ENCODE measurements around the gene KCNJ2. TPM values are rescaled to one million over a fixed set of nuclear protein-coding genes. Genes with fewer than 3 reads are reported as not detected.

Gene KCNJ2
- total RNA-seq, 1 donor from 2014 or later = 2.6 TPM

DNA sequence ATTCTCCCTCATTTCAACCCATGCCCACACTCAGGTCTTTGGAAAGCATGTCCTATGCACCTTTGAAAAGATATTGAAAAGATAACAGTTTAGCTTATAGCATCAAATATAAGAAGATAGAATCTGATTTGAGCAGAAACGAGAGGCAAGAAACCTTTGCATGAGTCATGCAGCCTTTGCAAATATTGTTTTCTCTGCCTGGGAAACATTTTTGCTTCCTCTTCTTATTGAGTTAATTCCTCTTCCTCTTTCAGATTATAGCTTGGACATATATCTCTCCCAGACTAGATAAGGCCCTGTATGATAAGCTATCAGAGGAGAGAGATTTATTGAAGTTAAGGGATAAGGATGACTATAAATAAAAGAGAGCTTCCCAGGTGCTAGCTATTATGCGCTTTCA is 46.1 kb upstream of the KCNJ2 start:
- no peaks in the 10 kb centered on the region for H3K27me3 Mint-ChIP-seq
- no peak overlapping the region for H3K27ac Mint-ChIP-seq
- H3K36me3 Mint-ChIP-seq (ENCODE audit: insufficient read depth) = peaks cover 14% of the 10 kb centered on the region
- H3K4me3 Mint-ChIP-seq (ENCODE audit: low read depth) = no peak overlapping the region
- peaks cover 22% of the 10 kb centered on the region for H3K4me1 Mint-ChIP-seq (ENCODE audit: low read depth)
- TF ChIP-seq, protein P1, sequence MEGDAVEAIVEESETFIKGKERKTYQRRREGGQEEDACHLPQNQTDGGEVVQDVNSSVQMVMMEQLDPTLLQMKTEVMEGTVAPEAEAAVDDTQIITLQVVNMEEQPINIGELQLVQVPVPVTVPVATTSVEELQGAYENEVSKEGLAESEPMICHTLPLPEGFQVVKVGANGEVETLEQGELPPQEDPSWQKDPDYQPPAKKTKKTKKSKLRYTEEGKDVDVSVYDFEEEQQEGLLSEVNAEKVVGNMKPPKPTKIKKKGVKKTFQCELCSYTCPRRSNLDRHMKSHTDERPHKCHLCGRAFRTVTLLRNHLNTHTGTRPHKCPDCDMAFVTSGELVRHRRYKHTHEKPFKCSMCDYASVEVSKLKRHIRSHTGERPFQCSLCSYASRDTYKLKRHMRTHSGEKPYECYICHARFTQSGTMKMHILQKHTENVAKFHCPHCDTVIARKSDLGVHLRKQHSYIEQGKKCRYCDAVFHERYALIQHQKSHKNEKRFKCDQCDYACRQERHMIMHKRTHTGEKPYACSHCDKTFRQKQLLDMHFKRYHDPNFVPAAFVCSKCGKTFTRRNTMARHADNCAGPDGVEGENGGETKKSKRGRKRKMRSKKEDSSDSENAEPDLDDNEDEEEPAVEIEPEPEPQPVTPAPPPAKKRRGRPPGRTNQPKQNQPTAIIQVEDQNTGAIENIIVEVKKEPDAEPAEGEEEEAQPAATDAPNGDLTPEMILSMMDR (IDR thresholded peaks at IDR 0.05; ENCODE audit: unreplicated experiment) = no peak
- H3K9me3 Mint-ChIP-seq (ENCODE audit: low read depth) = peaks cover 11% of the 10 kb centered on the region
- no peak for DNase-seq (ENCODE audit: low spot score, unreplicated experiment)

DNA sequence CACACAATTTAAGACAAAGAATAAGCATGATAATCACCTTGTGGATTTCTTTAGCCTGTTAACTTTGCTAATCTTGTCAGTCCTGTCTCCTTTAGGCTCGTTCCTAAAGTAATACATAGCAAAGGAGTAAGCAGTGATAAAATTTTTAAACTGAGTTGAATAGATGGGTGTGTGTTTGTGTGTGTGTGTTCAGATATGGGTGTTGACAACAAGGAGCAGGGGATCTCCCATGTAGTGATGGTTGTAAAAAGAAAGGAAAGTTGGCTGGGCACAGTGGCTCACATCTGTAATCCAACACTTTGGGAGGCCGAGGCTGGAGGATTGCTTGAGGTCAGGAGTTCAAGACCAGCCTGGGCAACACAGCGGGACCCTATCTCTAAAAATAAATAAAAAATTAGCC is 44.6 kb upstream of the KCNJ2 start:
- TF ChIP-seq, protein P1 (IDR thresholded peaks at IDR 0.05; ENCODE audit: unreplicated experiment) = no peak
- H3K4me3 Mint-ChIP-seq (ENCODE audit: low read depth) = no peak overlapping the region
- H3K9me3 Mint-ChIP-seq (ENCODE audit: low read depth) = peaks cover 10% of the 10 kb centered on the region
- H3K27me3 Mint-ChIP-seq = no peaks in the 10 kb centered on the region
- peaks cover 19% of the 10 kb centered on the region for H3K4me1 Mint-ChIP-seq (ENCODE audit: low read depth)
- H3K36me3 Mint-ChIP-seq (ENCODE audit: insufficient read depth) = peaks cover 13% of the 10 kb centered on the region
- H3K27ac Mint-ChIP-seq = no peak overlapping the region
- DNase-seq (ENCODE audit: low spot score, unreplicated experiment) = no peak

DNA sequence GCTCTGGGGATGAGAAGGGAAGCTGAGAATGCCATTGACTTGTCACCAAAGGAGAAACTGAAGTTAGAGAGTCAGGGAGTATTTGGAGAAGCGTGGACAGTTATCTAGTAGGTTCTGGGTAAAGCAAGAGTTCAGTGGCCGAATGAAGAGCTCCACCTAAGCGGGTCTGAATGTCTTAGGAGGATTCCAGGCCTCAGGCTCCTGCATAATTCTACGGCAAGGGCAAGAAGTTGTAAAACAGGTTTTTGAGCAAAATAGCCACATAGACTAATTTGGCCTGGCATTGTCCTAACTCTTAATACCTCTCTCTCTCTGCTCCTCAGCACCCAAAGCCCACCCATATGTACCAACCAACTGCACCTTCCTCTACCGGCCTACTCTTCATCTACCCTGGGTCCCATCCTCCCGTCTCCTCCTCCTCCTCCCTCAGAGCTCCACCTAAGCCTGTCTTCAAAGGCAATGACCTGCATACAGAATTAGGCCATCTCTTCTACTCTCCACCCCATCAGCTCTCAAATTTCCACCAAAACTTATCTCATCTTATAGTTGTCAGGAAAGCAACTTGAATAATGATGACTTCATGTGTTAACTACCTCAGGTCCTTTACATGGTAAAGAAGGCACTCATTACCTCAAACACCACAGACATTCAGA is 42.0 kb upstream of the KCNJ2 start:
- Mint-ChIP-seq H3K4me3 (ENCODE audit: low read depth) (no peak overlapping the region), H3K36me3 (ENCODE audit: insufficient read depth) (peaks cover 16% of the 10 kb centered on the region), H3K27me3 (no peaks in the 10 kb centered on the region), H3K27ac (no peak overlapping the region), H3K9me3 (ENCODE audit: low read depth) (peaks cover 13% of the 10 kb centered on the region), H3K4me1 (ENCODE audit: low read depth) (peaks cover 39% of the 10 kb centered on the region)
- DNase-seq (ENCODE audit: low spot score, unreplicated experiment) = no peak
- TF ChIP-seq, protein P1 (IDR thresholded peaks at IDR 0.05; ENCODE audit: unreplicated experiment) = no peak

DNA sequence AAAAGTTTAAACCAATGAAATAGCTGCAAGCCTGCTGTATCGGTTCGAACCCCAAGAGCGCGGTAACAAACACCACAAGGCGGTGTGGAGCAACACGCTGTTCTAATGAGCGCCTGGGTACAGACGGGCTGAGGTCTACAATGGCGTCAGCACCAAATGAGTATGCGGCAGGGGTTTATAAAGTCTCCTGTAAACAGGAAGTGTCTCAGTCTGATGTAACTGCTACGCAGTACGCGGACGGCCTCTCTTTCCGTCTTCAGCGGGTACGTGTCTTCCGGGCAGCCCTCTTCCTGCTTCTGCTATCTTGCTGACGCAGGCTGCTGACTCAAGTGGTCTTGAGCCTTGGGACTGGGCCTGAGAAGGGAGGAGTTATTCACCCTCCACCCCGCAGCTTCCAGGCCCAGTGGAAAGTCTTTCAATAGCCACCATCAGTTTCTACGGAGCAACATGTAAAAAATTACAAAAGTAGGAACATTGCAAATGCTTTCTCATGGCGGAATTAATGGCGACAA is 40.5 kb upstream of the KCNJ2 start:
- Mint-ChIP-seq H3K4me3 (ENCODE audit: low read depth) (no peak overlapping the region), H3K36me3 (ENCODE audit: insufficient read depth) (peaks cover 18% of the 10 kb centered on the region), H3K27me3 (no peaks in the 10 kb centered on the region), H3K27ac (no peak overlapping the region), H3K4me1 (ENCODE audit: low read depth) (peaks cover 36% of the 10 kb centered on the region), H3K9me3 (ENCODE audit: low read depth) (peaks cover 13% of the 10 kb centered on the region)
- TF ChIP-seq, protein P1 (IDR thresholded peaks at IDR 0.05; ENCODE audit: unreplicated experiment) = no peak
- no peak for DNase-seq (ENCODE audit: low spot score, unreplicated experiment)

DNA sequence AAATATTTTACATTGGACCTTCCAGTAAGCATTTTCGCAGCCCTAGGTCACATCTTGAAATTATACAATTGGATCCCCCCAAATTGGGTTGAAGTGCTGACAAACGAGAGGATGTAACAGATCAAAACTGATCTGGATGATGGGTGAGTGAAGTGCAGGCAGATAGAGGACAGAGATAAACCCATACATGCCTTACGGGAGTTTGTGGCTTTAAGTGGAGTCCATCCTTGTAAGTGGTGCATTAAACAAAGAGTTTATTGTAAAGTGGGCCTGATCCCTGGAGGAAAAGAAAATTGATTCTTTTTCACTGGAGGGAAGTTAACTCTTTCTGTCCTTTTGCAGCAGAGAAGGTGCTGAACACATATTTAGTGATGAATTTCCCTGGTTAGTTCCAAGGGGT is 39.0 kb upstream of the KCNJ2 start:
- TF ChIP-seq, protein P1 (IDR thresholded peaks at IDR 0.05; ENCODE audit: unreplicated experiment) = no peak

More for the DNA sequence above, 39.0 kb upstream of the KCNJ2 start:
- peaks cover 44% of the 10 kb centered on the region for H3K4me1 Mint-ChIP-seq (ENCODE audit: low read depth)
- H3K27ac Mint-ChIP-seq = peak overlapping the region; percentile 9
- peaks cover 13% of the 10 kb centered on the region for H3K9me3 Mint-ChIP-seq (ENCODE audit: low read depth)
- H3K4me3 Mint-ChIP-seq (ENCODE audit: low read depth) = no peak overlapping the region
- H3K27me3 Mint-ChIP-seq = no peaks in the 10 kb centered on the region
- no peak for DNase-seq (ENCODE audit: low spot score, unreplicated experiment)
- H3K36me3 Mint-ChIP-seq (ENCODE audit: insufficient read depth) = peaks cover 16% of the 10 kb centered on the region

All from progenitor cell of endocrine pancreas (in vitro differentiated cells).